GM21423 (cell line): ENCODE results near the gene TMBIM1.

ENCODE experiments used
- ATAC-seq: cut with Tn5 transposase; IDR thresholded peaks from one replicate; pipeline ENCODE4 v1.9.1; 2021; ENCODE audit warnings: mild to moderate bottlenecking, moderate library complexity; ENCODE audit not compliant: unreplicated experiment

TMBIM1 gene

GRCh38 chr2:218292048-218293014 is at the start of gene TMBIM1:
TSS of gene TMBIM1 (minus strand) at chr2:218292503. CDS start at chr2:218282141, 10,362 bp downstream.
- ATAC-seq, result peak; percentile 63

- ATAC-seq, result no peak
These were observed 49.1 kb upstream of the TMBIM1 start for GRCh38 chr2:218341381-218341780.

GRCh38 chr2:218340656-218341055 is 48.4 kb upstream of the TMBIM1 start:
- ATAC-seq, result no peak

- ATAC-seq, result no peak
These were observed 42.2 kb upstream of the TMBIM1 start for GRCh38 chr2:218334531-218334930.

- ATAC-seq, result no peak
These were observed 40.8 kb upstream of the TMBIM1 start for GRCh38 chr2:218332920-218333645.

GRCh38 chr2:218332288-218332687 is 40.0 kb upstream of the TMBIM1 start:
- no peak for ATAC-seq

- ATAC-seq, result no peak
These were observed 39.4 kb upstream of the TMBIM1 start for GRCh38 chr2:218331745-218332144.

- peak; percentile 35 for ATAC-seq
These were observed 37.7 kb upstream of the TMBIM1 start for GRCh38 chr2:218329826-218330593.

- peak; percentile 40 for ATAC-seq
These were observed 36.9 kb upstream of the TMBIM1 start for GRCh38 chr2:218329027-218329825.

GRCh38 chr2:218328294-218328693 is 36.0 kb upstream of the TMBIM1 start:
- no peak for ATAC-seq

GRCh38 chr2:218327451-218328210 is 35.3 kb upstream of the TMBIM1 start:
- ATAC-seq, result no peak

- ATAC-seq, result no peak
These were observed 34.0 kb upstream of the TMBIM1 start for GRCh38 chr2:218326315-218326714.

GRCh38 chr2:218325566-218326160 is 33.4 kb upstream of the TMBIM1 start:
- ATAC-seq, result no peak

- no peak for ATAC-seq
These were observed 31.5 kb upstream of the TMBIM1 start for GRCh38 chr2:218323526-218324472.

- ATAC-seq, result peak; percentile 67
These were observed 30.6 kb upstream of the TMBIM1 start for GRCh38 chr2:218322768-218323525.

- ATAC-seq, result no peak
These were observed 28.5 kb upstream of the TMBIM1 start for GRCh38 chr2:218320704-218321336.
